ENCODE data around the gene BTN1A1. TPM values are rescaled to one million over a fixed set of nuclear protein-coding genes. Genes with fewer than 3 reads are reported as not detected.

Gene BTN1A1, protein sequence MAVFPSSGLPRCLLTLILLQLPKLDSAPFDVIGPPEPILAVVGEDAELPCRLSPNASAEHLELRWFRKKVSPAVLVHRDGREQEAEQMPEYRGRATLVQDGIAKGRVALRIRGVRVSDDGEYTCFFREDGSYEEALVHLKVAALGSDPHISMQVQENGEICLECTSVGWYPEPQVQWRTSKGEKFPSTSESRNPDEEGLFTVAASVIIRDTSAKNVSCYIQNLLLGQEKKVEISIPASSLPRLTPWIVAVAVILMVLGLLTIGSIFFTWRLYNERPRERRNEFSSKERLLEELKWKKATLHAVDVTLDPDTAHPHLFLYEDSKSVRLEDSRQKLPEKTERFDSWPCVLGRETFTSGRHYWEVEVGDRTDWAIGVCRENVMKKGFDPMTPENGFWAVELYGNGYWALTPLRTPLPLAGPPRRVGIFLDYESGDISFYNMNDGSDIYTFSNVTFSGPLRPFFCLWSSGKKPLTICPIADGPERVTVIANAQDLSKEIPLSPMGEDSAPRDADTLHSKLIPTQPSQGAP
- total RNA-seq = not detected in 2 replicates

DNA sequence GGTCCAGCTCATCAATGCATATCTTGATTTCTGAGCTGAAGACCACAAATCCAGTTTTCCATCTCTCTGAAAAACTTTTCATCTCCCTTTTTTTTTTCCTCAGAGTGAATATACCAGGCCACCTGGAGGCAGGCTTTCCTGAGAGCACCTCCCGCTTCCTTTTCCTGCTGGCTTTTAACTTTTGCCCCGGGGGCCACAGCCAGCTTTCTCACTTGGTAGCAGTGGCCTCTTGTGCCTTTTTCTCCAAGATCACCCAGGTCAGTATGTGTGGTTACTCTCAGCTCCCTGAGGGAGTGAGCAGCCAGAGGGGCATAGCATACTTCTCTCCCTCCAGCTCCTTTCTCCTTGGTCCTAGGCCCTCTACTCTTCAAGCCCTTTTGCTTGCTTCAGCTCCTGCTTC, at the start of gene BTN1A1:
Gene BTN1A1 (plus strand): TSS at position 202 of the 400 bp plus-strand sequence. CDS start 984 bp downstream, outside the sequence.

DNA sequence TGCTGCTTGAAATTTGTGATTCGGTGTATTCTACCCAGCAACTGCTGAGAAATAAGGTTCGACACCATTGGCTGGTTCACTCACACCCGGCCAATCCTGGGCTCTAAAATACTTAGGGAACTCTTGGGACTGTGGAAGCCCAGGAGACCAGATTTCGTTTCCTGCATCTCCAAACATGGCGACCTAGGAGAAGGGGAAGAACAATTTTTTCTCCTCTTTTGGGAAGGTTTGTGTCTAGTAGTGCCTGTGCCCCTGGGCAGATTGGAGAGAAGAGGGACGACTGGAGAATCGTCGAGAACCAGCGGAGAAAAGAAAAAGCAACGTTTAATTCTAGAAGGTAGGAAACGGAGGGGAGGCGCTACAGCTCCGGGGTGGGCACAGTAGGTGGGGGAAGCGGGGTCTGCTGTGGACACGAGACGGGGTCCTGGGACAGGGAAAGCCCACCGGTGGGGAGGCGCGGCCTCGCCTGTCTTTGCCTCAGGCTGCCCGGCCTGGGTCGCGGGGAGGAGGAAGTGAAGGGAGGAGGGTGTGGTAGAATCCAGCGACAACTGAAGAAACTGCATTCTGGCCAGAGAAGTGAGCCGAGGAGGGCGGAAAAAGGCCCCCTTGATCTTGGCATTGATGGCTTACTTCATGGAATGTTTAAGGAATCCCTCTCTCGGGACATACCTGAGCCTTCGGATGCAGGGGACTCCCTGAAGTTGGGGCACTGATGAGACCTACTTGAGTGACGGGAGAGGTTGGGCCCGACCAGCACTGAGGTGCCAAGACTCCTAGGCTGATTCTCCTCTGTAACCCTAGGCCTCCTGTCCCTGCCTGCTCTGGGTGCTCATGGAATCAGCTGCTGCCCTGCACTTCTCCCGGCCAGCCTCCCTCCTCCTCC, 42.1 kb upstream of the BTN1A1 start, which contains the start of gene BTN2A1:
Gene BTN2A1 (plus strand): TSS at position 150 of the 883 bp plus-strand sequence. CDS start 682 bp downstream, at position 832.

DNA sequence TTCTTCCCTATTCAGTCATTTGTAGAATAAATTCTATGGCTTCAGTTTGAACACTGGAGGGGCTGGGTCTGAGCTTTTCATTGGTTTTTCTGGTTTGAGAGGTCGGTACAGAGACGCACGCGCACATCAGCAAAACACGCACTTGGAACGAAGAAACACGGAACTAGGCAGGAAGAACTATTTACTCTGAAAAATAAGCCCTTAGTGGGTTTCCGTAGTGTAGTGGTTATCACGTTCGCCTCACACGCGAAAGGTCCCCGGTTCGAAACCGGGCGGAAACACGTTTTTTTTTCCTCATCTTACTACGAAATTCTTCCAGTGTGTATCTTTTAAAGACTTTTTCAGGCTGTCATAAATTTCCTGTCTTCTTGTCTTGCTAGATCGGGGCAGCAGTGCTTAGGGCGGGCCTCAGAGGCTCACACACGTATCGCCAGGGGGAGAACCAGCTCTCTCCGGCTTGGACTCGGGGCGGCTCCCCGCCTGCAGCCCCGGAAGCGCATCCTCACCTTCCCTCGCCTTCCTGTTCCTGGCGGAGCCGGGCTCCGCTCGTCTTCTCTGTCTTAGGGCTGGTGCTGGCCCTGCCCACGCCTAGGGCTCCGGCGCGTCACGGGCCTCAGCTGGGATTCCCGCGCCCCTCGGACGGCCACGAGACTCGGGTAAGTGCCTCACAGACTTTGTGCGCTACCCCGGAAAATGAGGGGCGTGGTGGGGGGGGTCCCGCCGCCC, 37.9 kb downstream of the BTN1A1 start, which contains the start of gene HMGN4:
Gene HMGN4 (plus strand): TSS at position 521 of the 726 bp plus-strand sequence. CDS start 6,841 bp downstream, outside the sequence.

Other genes with a start within 250 kb of the BTN1A1 start
- gene BTN3A2, start 135.1 kb upstream of the BTN1A1 start, total RNA-seq = 8.1 and 9.1 TPM in 2 replicates
- 2.1 and 3.8 TPM in 2 replicates for gene BTN2A2, start 117.2 kb upstream of the BTN1A1 start, total RNA-seq
- gene BTN3A1, start 98.0 kb upstream of the BTN1A1 start, total RNA-seq = 6.2 and 7.8 TPM in 2 replicates
- 8.3 and 14.8 TPM in 2 replicates for gene BTN3A3, start 59.8 kb upstream of the BTN1A1 start, total RNA-seq
- 10.5 and 12.6 TPM in 2 replicates for gene BTN2A1, start 42.3 kb upstream of the BTN1A1 start, total RNA-seq
- gene HMGN4, start 38.1 kb downstream of the BTN1A1 start, total RNA-seq = 35.6 and 43.3 TPM in 2 replicates
- 11.7 and 12.0 TPM in 2 replicates for gene ABT1, start 96.7 kb downstream of the BTN1A1 start, total RNA-seq
- 12.0 and 12.1 TPM in 2 replicates for gene ZNF322, start 159.4 kb downstream of the BTN1A1 start, total RNA-seq

Data from cardiac atrium fibroblast (primary cell).